ENCODE data around the gene ARHGAP24.
A peak's percentile ranks its signal among the peaks of the same experiment; 100 is the strongest.

Gene ARHGAP24

DNA sequence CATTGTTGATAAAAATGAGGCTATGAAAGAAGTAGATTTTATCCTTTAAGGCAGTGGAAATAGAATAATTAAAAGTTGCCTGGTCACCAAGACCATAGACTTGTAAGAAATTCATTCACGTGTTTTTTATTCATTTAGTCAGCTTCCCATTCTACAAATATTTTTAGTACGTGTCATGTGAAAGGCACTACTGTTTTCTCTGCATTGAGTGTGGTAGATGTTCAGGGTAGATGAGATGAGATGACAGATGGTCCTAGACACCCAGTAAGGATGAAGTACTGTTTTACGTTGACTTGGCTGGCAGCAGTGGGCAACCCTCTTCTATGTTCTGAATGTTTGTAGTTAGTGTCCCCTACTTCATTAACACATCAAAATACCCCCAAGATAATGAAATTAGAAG, 228.1 kb downstream of the ARHGAP24 start:
- Mint-ChIP-seq H3K4me3 (no peak overlapping the region), H3K36me3 (no peaks in the 10 kb centered on the region), H3K4me1 (no peaks in the 10 kb centered on the region), H3K27ac (no peak overlapping the region), H3K9me3 (peaks cover 20% of the 10 kb centered on the region)
- ATAC-seq (no peak), DNase-seq (ENCODE audit: low spot score in 2 of 2) (no peak)

- ATAC-seq (no peak), DNase-seq (ENCODE audit: low spot score in 2 of 2) (no peak)
- peaks cover 19% of the 10 kb centered on the region for H3K9me3 Mint-ChIP-seq
- no peak overlapping the region for H3K27ac Mint-ChIP-seq
- no peak overlapping the region for H3K4me3 Mint-ChIP-seq
- H3K36me3 Mint-ChIP-seq, result no peaks in the 10 kb centered on the region
- H3K4me1 Mint-ChIP-seq, result no peaks in the 10 kb centered on the region
These were observed 232.7 kb downstream of the ARHGAP24 start for GRCh38 chr4:85707611-85708010.

DNA sequence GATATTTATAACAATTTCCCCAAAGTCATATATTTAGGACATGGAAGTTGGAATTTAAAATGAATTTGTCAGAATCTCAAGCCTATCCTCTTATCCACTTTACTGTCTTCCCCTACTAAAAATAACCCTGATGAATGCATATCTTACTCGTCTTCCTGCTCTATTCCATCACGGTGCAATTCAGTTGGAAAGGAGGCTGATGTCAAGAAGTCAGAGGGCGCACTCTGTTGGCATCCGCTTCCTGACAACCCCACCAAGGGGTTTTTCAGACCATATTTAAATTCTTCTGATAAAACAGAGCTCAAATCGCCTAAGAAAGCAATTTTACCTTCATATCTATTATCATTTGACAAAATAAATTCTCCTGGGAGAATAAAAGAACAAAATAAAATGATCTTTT, 233.5 kb downstream of the ARHGAP24 start:
- H3K4me1 Mint-ChIP-seq, result no peaks in the 10 kb centered on the region
- H3K9me3 Mint-ChIP-seq, result peaks cover 17% of the 10 kb centered on the region
- H3K27ac Mint-ChIP-seq, result no peak overlapping the region
- no peak overlapping the region for H3K4me3 Mint-ChIP-seq
- no peak for DNase-seq (ENCODE audit: low spot score in 2 of 2)
- ATAC-seq, result no peak
- no peaks in the 10 kb centered on the region for H3K36me3 Mint-ChIP-seq

GRCh38 chr4:85713005-85713404, 238.1 kb downstream of the ARHGAP24 start:
- Mint-ChIP-seq H3K4me3 (no peak overlapping the region), H3K36me3 (no peaks in the 10 kb centered on the region), H3K27ac (no peak overlapping the region), H3K9me3 (peaks cover 12% of the 10 kb centered on the region), H3K4me1 (no peaks in the 10 kb centered on the region)
- ATAC-seq, result no peak
- DNase-seq (ENCODE audit: low spot score in 2 of 2), result no peak

GRCh38 chr4:85715991-85716737, 241.2 kb downstream of the ARHGAP24 start:
- Mint-ChIP-seq H3K4me1 (no peaks in the 10 kb centered on the region), H3K36me3 (no peaks in the 10 kb centered on the region), H3K27ac (no peak overlapping the region), H3K9me3 (peaks cover 16% of the 10 kb centered on the region), H3K4me3 (no peak overlapping the region)
- DNase-seq (ENCODE audit: low spot score in 2 of 2) (no peak), ATAC-seq (no peak)

- Mint-ChIP-seq H3K4me1 (no peaks in the 10 kb centered on the region), H3K27ac (no peak overlapping the region), H3K36me3 (no peaks in the 10 kb centered on the region), H3K4me3 (no peak overlapping the region), H3K9me3 (peaks cover 12% of the 10 kb centered on the region)
- no peak for ATAC-seq
- no peak for DNase-seq (ENCODE audit: low spot score in 2 of 2)
These were observed 242.4 kb downstream of the ARHGAP24 start for GRCh38 chr4:85717351-85717750.

DNA sequence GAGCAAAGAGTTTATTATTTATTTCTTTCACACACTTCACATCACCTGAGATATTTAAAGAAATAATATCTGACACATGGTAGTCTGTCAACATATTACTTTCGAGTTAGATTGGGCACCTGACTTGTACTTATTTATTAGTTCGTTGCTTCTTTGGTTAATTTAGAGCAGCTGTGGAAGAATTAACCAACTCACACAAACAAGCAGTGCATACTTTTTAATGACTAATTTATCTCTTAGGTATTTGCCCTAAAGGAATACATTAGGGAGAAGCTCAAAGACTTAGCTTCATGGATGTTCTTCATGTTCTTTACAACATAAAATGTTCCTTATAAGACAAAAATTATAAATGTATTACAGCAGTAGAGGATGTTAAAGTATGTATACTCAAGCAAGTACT, 242.9 kb downstream of the ARHGAP24 start:
- ATAC-seq, result no peak
- no peak for DNase-seq (ENCODE audit: low spot score in 2 of 2)
- Mint-ChIP-seq H3K9me3 (peaks cover 12% of the 10 kb centered on the region), H3K27ac (no peak overlapping the region), H3K36me3 (no peaks in the 10 kb centered on the region), H3K4me3 (no peak overlapping the region), H3K4me1 (no peaks in the 10 kb centered on the region)

DNA sequence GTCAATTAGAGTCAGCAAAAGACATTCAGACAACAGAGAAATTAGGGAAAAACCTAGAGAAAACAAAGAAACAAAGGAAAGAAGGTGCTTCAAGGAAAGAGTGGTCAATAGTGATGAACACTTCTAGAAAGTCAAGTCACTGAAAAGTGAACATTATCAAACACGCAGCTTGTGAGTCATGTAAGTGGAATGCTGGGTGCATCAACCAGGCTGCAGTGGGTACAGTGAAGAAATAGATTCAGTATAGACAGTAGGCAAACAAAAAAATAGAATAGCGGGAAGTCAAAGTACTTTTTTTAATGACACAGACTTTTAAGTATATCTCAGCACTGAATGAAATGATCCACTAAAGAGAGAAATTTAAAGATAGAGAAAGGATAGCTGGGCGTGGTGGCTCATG, 245.8 kb downstream of the ARHGAP24 start:
- ATAC-seq, result no peak
- Mint-ChIP-seq H3K9me3 (peaks cover 12% of the 10 kb centered on the region), H3K4me3 (no peak overlapping the region), H3K4me1 (no peaks in the 10 kb centered on the region), H3K27ac (no peak overlapping the region), H3K36me3 (no peaks in the 10 kb centered on the region)
- DNase-seq (ENCODE audit: low spot score in 2 of 2), result no peak

DNA sequence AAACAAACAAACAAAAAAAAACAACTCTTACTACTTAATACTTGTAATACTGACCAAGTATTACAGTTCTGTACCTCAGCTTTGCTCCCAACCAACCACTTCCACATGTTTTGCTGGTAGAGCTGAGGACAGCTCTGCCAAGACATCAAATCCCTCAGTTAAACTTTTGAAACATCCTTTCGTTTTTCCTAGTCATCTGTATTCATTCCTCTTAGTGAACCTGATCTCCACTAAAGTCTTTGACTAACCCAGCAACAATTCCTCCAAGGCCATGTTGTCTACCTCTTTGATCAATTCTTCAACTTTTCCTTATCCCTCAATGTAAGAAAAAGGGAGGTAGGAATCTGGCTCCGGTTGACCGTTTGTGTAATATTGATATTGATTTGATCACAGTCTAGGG, 247.5 kb downstream of the ARHGAP24 start:
- DNase-seq (ENCODE audit: low spot score in 2 of 2) (no peak), ATAC-seq (no peak)
- peaks cover 10% of the 10 kb centered on the region for H3K9me3 Mint-ChIP-seq
- H3K4me3 Mint-ChIP-seq, result no peak overlapping the region
- no peaks in the 10 kb centered on the region for H3K36me3 Mint-ChIP-seq
- H3K27ac Mint-ChIP-seq, result no peak overlapping the region
- H3K4me1 Mint-ChIP-seq, result no peaks in the 10 kb centered on the region

DNA sequence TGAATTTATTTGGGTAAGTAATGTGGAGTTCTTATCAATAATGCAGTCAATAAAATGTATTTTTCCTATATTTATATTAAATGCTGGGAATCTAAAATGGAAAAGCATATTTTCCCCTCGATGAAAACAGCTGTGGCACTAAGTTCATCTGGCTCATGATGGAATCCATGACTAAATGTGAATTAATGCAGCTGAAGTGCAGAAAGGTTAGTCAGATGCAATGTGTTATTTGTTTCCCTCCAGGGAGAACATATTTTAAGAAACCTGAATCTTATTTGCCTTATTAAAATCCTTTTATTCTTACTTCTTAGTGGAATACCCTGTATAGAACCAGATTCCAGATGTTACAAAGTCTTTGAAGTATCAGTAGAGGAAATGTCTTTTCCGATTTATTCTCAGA, 247.9 kb downstream of the ARHGAP24 start:
- Mint-ChIP-seq H3K4me1 (no peaks in the 10 kb centered on the region), H3K4me3 (no peak overlapping the region), H3K36me3 (no peaks in the 10 kb centered on the region), H3K27ac (no peak overlapping the region), H3K9me3 (peaks cover 8% of the 10 kb centered on the region)
- ATAC-seq (no peak), DNase-seq (ENCODE audit: low spot score in 2 of 2) (no peak)

DNA sequence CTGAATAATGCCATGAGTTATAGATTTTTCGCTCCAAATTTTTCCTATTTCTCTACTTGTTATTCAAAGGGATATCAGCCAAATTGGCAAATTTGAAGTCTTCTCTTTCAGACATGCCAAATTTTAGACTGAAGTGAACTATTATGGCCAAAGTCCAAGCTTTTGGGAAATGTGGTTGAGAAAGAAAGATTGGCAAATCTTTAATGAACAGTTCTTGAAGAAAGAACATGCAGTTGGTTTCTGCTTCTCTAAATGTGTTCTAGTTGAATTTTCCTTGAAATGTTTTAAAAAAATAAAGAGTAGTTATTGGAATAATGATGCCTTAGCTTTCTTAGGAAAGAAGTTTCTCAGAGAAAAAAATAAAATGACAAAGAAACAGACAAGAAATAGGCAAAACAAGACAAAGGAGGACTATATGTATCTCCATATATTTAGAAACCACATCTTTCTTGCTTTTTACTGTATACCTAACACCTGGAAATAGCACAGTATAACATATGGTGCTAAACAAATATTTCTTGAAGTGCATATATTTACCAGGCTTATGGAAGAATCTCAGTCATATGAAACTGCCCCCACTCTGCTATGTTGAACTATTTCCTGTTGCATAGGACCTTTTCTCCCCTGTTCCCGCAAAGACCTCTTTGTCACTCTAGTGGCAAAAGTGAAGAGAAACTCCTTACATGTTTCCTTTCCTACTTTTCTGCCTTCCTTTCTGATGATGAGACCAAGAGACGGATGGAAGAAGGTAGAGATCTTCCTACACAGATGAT, 250.0 kb downstream of the ARHGAP24 start:
- no peak for DNase-seq (ENCODE audit: low spot score in 2 of 2)
- Mint-ChIP-seq H3K4me3 (no peak overlapping the region), H3K9me3 (peaks cover 8% of the 10 kb centered on the region), H3K27ac (no peak overlapping the region), H3K4me1 (no peaks in the 10 kb centered on the region), H3K36me3 (no peaks in the 10 kb centered on the region)
- ATAC-seq, result no peak

GRCh38 chr4:85725721-85726170, 250.8 kb downstream of the ARHGAP24 start:
- DNase-seq (ENCODE audit: low spot score in 2 of 2) (no peak), ATAC-seq (peak; percentile 57)
- Mint-ChIP-seq H3K27ac (no peak overlapping the region), H3K4me1 (no peaks in the 10 kb centered on the region), H3K4me3 (no peak overlapping the region), H3K9me3 (peaks cover 3% of the 10 kb centered on the region), H3K36me3 (no peaks in the 10 kb centered on the region)

GRCh38 chr4:85726555-85726954, 251.6 kb downstream of the ARHGAP24 start:
- DNase-seq (ENCODE audit: low spot score in 2 of 2) (no peak), ATAC-seq (no peak)
- Mint-ChIP-seq H3K36me3 (no peaks in the 10 kb centered on the region), H3K4me1 (no peaks in the 10 kb centered on the region), H3K9me3 (peaks cover 3% of the 10 kb centered on the region), H3K4me3 (no peak overlapping the region), H3K27ac (no peak overlapping the region)

GRCh38 chr4:85728464-85728863, 253.5 kb downstream of the ARHGAP24 start:
- no peaks in the 10 kb centered on the region for H3K4me1 Mint-ChIP-seq
- peaks cover 6% of the 10 kb centered on the region for H3K9me3 Mint-ChIP-seq
- ATAC-seq, result no peak
- no peaks in the 10 kb centered on the region for H3K36me3 Mint-ChIP-seq
- H3K4me3 Mint-ChIP-seq, result no peak overlapping the region
- H3K27ac Mint-ChIP-seq, result no peak overlapping the region
- no peak for DNase-seq (ENCODE audit: low spot score in 2 of 2)

DNA sequence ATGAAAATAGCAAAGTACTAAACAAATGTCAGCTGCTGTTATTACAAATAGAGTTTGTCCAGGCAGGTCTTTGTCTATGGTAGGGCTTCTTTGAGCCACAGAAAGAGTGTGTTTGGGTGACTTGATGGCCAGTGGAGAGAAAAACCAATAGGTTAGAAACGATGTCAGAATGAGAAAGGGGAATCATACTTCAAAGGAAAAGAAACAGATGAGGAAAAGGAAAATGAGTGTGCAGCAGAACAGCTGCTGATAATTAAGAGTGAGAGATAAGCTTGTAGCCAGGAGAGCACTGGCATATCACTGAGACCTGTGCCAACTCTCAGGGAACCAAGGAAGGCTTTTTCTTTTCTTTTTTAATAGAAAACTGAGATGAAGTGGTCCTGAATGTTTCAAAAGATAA, 257.2 kb downstream of the ARHGAP24 start:
- H3K27ac Mint-ChIP-seq, result no peak overlapping the region
- H3K9me3 Mint-ChIP-seq, result peaks cover 19% of the 10 kb centered on the region
- no peak for ATAC-seq
- no peaks in the 10 kb centered on the region for H3K36me3 Mint-ChIP-seq
- no peak overlapping the region for H3K4me3 Mint-ChIP-seq
- DNase-seq (ENCODE audit: low spot score in 2 of 2), result no peak
- H3K4me1 Mint-ChIP-seq, result no peaks in the 10 kb centered on the region

GRCh38 chr4:85733798-85734197, 258.8 kb downstream of the ARHGAP24 start:
- Mint-ChIP-seq H3K27ac (no peak overlapping the region), H3K4me3 (no peak overlapping the region), H3K4me1 (no peaks in the 10 kb centered on the region), H3K36me3 (no peaks in the 10 kb centered on the region), H3K9me3 (peaks cover 16% of the 10 kb centered on the region)
- no peak for DNase-seq (ENCODE audit: low spot score in 2 of 2)
- no peak for ATAC-seq
